ENCODE data around the gene ARHGEF40. TPM values are rescaled to one million over a fixed set of nuclear protein-coding genes. Genes with fewer than 3 reads are reported as not detected.

The ARHGEF40 gene
- total and polyA plus RNA-seq, 7 donors = 12.5 to 48.5 (median 17.5) TPM

GRCh38 chr14:21133901-21134300 lies 63.8 kb downstream of the ARHGEF40 start:
- Histone ChIP-seq H3K27me3 (no peaks in the 10 kb centered on the region), H3K9me3 (no peaks in the 10 kb centered on the region), H3K4me3 (no peak overlapping the region), H3K27ac (no peak overlapping the region), H3K4me1 (no peaks in the 10 kb centered on the region), H3K36me3 (no peaks in the 10 kb centered on the region)
- 82 to 85% methylated on average over 1 of the region's 1 CpG for WGBS, 2 donors
- TF ChIP-seq, protein P1, sequence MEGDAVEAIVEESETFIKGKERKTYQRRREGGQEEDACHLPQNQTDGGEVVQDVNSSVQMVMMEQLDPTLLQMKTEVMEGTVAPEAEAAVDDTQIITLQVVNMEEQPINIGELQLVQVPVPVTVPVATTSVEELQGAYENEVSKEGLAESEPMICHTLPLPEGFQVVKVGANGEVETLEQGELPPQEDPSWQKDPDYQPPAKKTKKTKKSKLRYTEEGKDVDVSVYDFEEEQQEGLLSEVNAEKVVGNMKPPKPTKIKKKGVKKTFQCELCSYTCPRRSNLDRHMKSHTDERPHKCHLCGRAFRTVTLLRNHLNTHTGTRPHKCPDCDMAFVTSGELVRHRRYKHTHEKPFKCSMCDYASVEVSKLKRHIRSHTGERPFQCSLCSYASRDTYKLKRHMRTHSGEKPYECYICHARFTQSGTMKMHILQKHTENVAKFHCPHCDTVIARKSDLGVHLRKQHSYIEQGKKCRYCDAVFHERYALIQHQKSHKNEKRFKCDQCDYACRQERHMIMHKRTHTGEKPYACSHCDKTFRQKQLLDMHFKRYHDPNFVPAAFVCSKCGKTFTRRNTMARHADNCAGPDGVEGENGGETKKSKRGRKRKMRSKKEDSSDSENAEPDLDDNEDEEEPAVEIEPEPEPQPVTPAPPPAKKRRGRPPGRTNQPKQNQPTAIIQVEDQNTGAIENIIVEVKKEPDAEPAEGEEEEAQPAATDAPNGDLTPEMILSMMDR (IDR thresholded peaks at IDR 0.05) = no peak
- no peak for TF ChIP-seq POLR2A (IDR thresholded peaks at IDR 0.05)
- no peak for TF ChIP-seq POLR2AphosphoS5 (IDR thresholded peaks at IDR 0.05)
- TF ChIP-seq EP300 (IDR thresholded peaks at IDR 0.05) = no peak
- DNase-seq = no peak
- intact Hi-C loops (cut with DNase I) = no loop called here

DNA sequence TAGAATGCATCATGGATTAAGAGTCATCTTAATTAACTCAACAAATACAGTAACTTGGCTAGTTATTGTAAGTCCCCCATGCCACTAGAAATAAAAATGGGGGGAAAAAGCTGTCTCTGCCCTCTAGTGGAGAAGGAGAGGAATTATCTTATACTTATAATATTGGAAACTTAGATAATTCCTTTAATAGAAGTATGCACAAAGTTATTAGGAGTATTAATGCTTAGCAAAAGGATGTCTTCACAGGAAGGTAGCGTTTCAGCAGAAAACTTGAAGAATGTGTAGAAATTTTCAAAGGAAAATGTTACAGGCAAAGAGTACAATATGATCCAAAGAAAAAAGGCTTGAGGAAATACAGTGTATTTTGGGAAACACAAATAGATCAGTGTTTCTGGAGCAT lies 65.9 kb downstream of the ARHGEF40 start:
- no peaks in the 10 kb centered on the region for H3K9me3 ChIP-seq
- H3K36me3 ChIP-seq = no peaks in the 10 kb centered on the region
- no peaks in the 10 kb centered on the region for H3K27me3 ChIP-seq
- no peak overlapping the region for H3K27ac ChIP-seq
- WGBS, 2 donors = 24 to 40% methylated on average over 1 of the region's 1 CpG
- intact Hi-C loops (cut with DNase I) = no loop called here
- no peak for TF ChIP-seq POLR2AphosphoS5 (IDR thresholded peaks at IDR 0.05)
- TF ChIP-seq, protein P1 (IDR thresholded peaks at IDR 0.05) = peak in 2 of 4 experiments; percentile 14 to 54
- no peak overlapping the region for H3K4me3 ChIP-seq
- no peaks in the 10 kb centered on the region for H3K4me1 ChIP-seq
- no peak for DNase-seq

Small RNAs within 50 kb of the gene (small RNA-seq; reads per million reads assigned to genes)
- 0 reads per million in 3 donors for gene RNU6-252P

Other genes starting within 250 kb of the ARHGEF40 start
- gene RNASE3, start 178.9 kb upstream of the ARHGEF40 start, total RNA-seq = 1 to 10 TPM in 1 of 4 donors, not detected in 3; 2.6 TPM
- not detected for gene RNASE3, start 178.9 kb upstream of the ARHGEF40 start, polyA plus RNA-seq
- gene RNASE2, start 114.8 kb upstream of the ARHGEF40 start, total RNA-seq = 10 to 100 TPM in 1 of 4 donors, 1 to 10 TPM in 2, not detected in 1; 2.1 to 14.3 (median 2.9) TPM
- 1 to 10 TPM in 2 of 3 donors, not detected in 1; 3.1 to 3.2 TPM for gene RNASE2, start 114.8 kb upstream of the ARHGEF40 start, polyA plus RNA-seq
- 100 to 1,000 TPM in 1 of 4 donors, 10 to 100 TPM in 3; 72.9 to 103 (median 90.0) TPM for gene METTL17, start 80.3 kb upstream of the ARHGEF40 start, total RNA-seq
- 10 to 100 TPM; 24.0 to 76.4 (median 25.2) TPM for gene METTL17, start 80.3 kb upstream of the ARHGEF40 start, polyA plus RNA-seq
- not detected for gene SLC39A2, start 71.0 kb upstream of the ARHGEF40 start, total RNA-seq
- 1 to 10 TPM in 1 of 3 donors, not detected in 2; 1.2 TPM for gene SLC39A2, start 71.0 kb upstream of the ARHGEF40 start, polyA plus RNA-seq
- gene NDRG2, start 45.2 kb upstream of the ARHGEF40 start, total RNA-seq = 100 to 1,000 TPM; 184 to 276 (median 235) TPM
- gene NDRG2, start 45.2 kb upstream of the ARHGEF40 start, polyA plus RNA-seq = 100 to 1,000 TPM; 114 to 199 (median 141) TPM
- not detected for gene TPPP2, start 40.1 kb upstream of the ARHGEF40 start, total RNA-seq
- under 1 TPM in 1 of 3 donors, not detected in 2; 0.36 TPM for gene TPPP2, start 40.1 kb upstream of the ARHGEF40 start, polyA plus RNA-seq
- gene RNASE13, start 35.5 kb upstream of the ARHGEF40 start, total RNA-seq = not detected
- not detected for gene RNASE13, start 35.5 kb upstream of the ARHGEF40 start, polyA plus RNA-seq
- gene RNASE7, start 27.9 kb upstream of the ARHGEF40 start, total RNA-seq = not detected
- under 1 TPM in 1 of 3 donors, not detected in 2; 0.10 TPM for gene RNASE7, start 27.9 kb upstream of the ARHGEF40 start, polyA plus RNA-seq
- not detected for gene RNASE8, start 12.5 kb upstream of the ARHGEF40 start, total RNA-seq
- not detected for gene RNASE8, start 12.5 kb upstream of the ARHGEF40 start, polyA plus RNA-seq
- 10 to 100 TPM; 38.2 to 89.7 (median 65.0) TPM for gene ZNF219, start 28.4 kb downstream of the ARHGEF40 start, total RNA-seq
- gene ZNF219, start 28.4 kb downstream of the ARHGEF40 start, polyA plus RNA-seq = 10 to 100 TPM; 27.6 to 52.9 (median 29.4) TPM
- gene TMEM253, start 30.8 kb downstream of the ARHGEF40 start, total RNA-seq = 1 to 10 TPM in 1 of 4 donors, not detected in 3; 1.1 TPM
- 10 to 100 TPM; 14.1 to 28.4 (median 14.4) TPM for gene TMEM253, start 30.8 kb downstream of the ARHGEF40 start, polyA plus RNA-seq
- gene OR5AU1, start 85.8 kb downstream of the ARHGEF40 start, total RNA-seq = not detected
- gene OR5AU1, start 85.8 kb downstream of the ARHGEF40 start, polyA plus RNA-seq = not detected
- 100 to 1,000 TPM; 365 to 449 (median 404) TPM for gene HNRNPC, start 199.1 kb downstream of the ARHGEF40 start, total RNA-seq
- gene HNRNPC, start 199.1 kb downstream of the ARHGEF40 start, polyA plus RNA-seq = 100 to 1,000 TPM; 369 to 645 (median 419) TPM
- under 1 TPM in 1 of 4 donors, not detected in 3; 0.27 TPM for gene RPGRIP1, start 209.8 kb downstream of the ARHGEF40 start, total RNA-seq
- under 1 TPM; 0.25 to 0.60 (median 0.46) TPM for gene RPGRIP1, start 209.8 kb downstream of the ARHGEF40 start, polyA plus RNA-seq